Hepatocyte (in vitro differentiated cells): Measurements from ENCODE around the gene EMX1. TPM values are rescaled to one million over a fixed set of nuclear protein-coding genes. Genes with fewer than 3 reads are reported as not detected.
A peak's percentile ranks its signal among the peaks of the same experiment; 100 is the strongest.

Source experiments
- DNase-seq: peaks from one replicate; pipeline ENCODE4 v3.0.0-alpha.2; 2016; ENCODE audit warnings: low spot score
- H2AFZ ChIP-seq: fragments of 200-600 bp; sonication (generic); 2 replicates; pipeline ENCODE4 v1.6.0; 2016; ENCODE audit warnings: antibody characterized with exemption, mild to moderate bottlenecking
- H3K27ac ChIP-seq: fragments of 200-600 bp; sonication (generic); 2 replicates; pipeline ENCODE4 v1.5.1; 2016; ENCODE audit warnings: mild to moderate bottlenecking
- H3K27me3 ChIP-seq: fragments of 200-600 bp; sonication (generic); 2 replicates; pipeline ENCODE4 v1.6.1; 2016
- H3K36me3 ChIP-seq: fragments of 200-600 bp; sonication (generic); replicated peaks from 2 replicates; pipeline ENCODE4 v1.5.1; 2016; ENCODE audit warnings: low read depth; ENCODE audit not compliant: insufficient read depth
- H3K4me1 ChIP-seq: fragments of 200-600 bp; sonication (generic); 2 replicates; pipeline ENCODE4 v1.5.1; 2016; ENCODE audit warnings: mild to moderate bottlenecking, moderate library complexity; ENCODE audit not compliant: insufficient read depth
- H3K4me2 ChIP-seq: fragments of 200-600 bp; sonication (generic); 2 replicates; pipeline ENCODE4 v1.6.0; 2016
- H3K4me3 ChIP-seq: fragments of 200-600 bp; sonication (generic); 2 replicates; pipeline ENCODE4 v1.5.1; 2016; ENCODE audit warnings: mild to moderate bottlenecking
- H3K79me2 ChIP-seq: fragments of 200-600 bp; sonication (generic); 2 replicates; pipeline ENCODE4 v1.6.0; 2017; ENCODE audit warnings: mild to moderate bottlenecking
- H3K9me2 ChIP-seq: fragments of 200-600 bp; sonication (generic); replicated peaks from 2 replicates; pipeline ENCODE4 v1.6.0; 2017; ENCODE audit warnings: mild to moderate bottlenecking; ENCODE audit not compliant: insufficient read depth
- H3K9me3 ChIP-seq: fragments of 200-600 bp; sonication (generic); 2 replicates; pipeline ENCODE4 v1.5.1; 2016; ENCODE audit warnings: low read depth, mild to moderate bottlenecking
- H4K20me1 ChIP-seq: fragments of 200-600 bp; sonication (generic); 2 replicates; pipeline ENCODE4 v1.6.0; 2016; ENCODE audit warnings: mild to moderate bottlenecking; ENCODE audit not compliant: insufficient read depth, poor library complexity, severe bottlenecking
- CTCF ChIP-seq: fragments of 200-600 bp; sonication (generic); IDR thresholded peaks from 2 replicates; pipeline ENCODE4 v1.5.1; 2016; ENCODE audit warnings: antibody characterized with exemption, mild to moderate bottlenecking; ENCODE audit not compliant: poor library complexity
- EZH2 ChIP-seq: fragments of 200-600 bp; sonication (generic); IDR thresholded peaks from 2 replicates; pipeline ENCODE4 v1.6.1; 2016; ENCODE audit warnings: antibody characterized with exemption, mild to moderate bottlenecking, borderline replicate concordance
- EZH2phosphoT487 ChIP-seq: fragments of 200-600 bp; sonication (generic); IDR thresholded peaks from one replicate; pipeline ENCODE4 v1.6.1; 2018; ENCODE audit warnings: antibody characterized with exemption, mild to moderate bottlenecking, low read depth, moderate library complexity; ENCODE audit not compliant: unreplicated experiment, severe bottlenecking
- WGBS: methylation state at CpG from one replicate; pipeline ENCODE4 v1.1.6; 2016; ENCODE audit warnings: low lambda C conversion rate; ENCODE audit errors: missing lambda C conversion rate; 5-methylcytosine and 5-hydroxymethylcytosine counted together
- polyA plus RNA-seq: library from polyadenylated mRNA; unstranded; fragments of >200 nt; fragmentation: Nextera tagmentation; extraction: Ambion mirVana; gene quantifications from 2 replicates; pipeline ENCODE4 v1.2.1, GENCODE V29; 2016
- total RNA-seq: library from RNA; depleted of rRNA; stranded (reverse); fragments of >200 nt; gene quantifications from 2 replicates; pipeline ENCODE4 v1.2.3, GENCODE V29; 2014

EMX1 gene
- total and polyA plus RNA-seq, 2 experiments from 2014 or later: 0.34 to 1.2 TPM

- H3K4me1 ChIP-seq: no peaks in the 10 kb centered on the region
- 88% methylated on average over 8 of the region's 8 CpGs for WGBS
Measured at GRCh38 chr2:72973137-72973535, 55.8 kb downstream of the EMX1 start.

GRCh38 chr2:72973566-72974435 is 56.5 kb downstream of the EMX1 start:
- H3K9me2 ChIP-seq: no peaks in the 10 kb centered on the region
- no peak overlapping the region for H3K4me3 ChIP-seq
- no peaks in the 10 kb centered on the region for H3K27me3 ChIP-seq
- TF ChIP-seq EZH2phosphoT487 (no peak), CTCF (peak; percentile 67)
- no peak overlapping the region for H3K4me2 ChIP-seq
- no peaks in the 10 kb centered on the region for H3K36me3 ChIP-seq
- 56% methylated on average over 12 of the region's 12 CpGs for WGBS
- no peaks in the 10 kb centered on the region for H3K9me3 ChIP-seq
- H2AFZ ChIP-seq: no peak overlapping the region
- peak; percentile 77 for DNase-seq
- no peaks in the 10 kb centered on the region for H3K79me2 ChIP-seq
- H3K27ac ChIP-seq: no peak overlapping the region
- no peaks in the 10 kb centered on the region for H3K4me1 ChIP-seq
- H4K20me1 ChIP-seq: no peaks in the 10 kb centered on the region

More at GRCh38 chr2:72973137-72973535, 55.8 kb downstream of the EMX1 start:
- H3K4me3 ChIP-seq: no peak overlapping the region
- no peaks in the 10 kb centered on the region for H3K27me3 ChIP-seq
- no peak overlapping the region for H2AFZ ChIP-seq
- no peaks in the 10 kb centered on the region for H3K36me3 ChIP-seq
- no peaks in the 10 kb centered on the region for H4K20me1 ChIP-seq
- TF ChIP-seq EZH2phosphoT487: no peak
- no peak for TF ChIP-seq EZH2
- no peak for TF ChIP-seq CTCF
- H3K9me3 ChIP-seq: no peaks in the 10 kb centered on the region
- DNase-seq: no peak
- no peaks in the 10 kb centered on the region for H3K79me2 ChIP-seq
- H3K4me2 ChIP-seq: no peak overlapping the region
- H3K9me2 ChIP-seq: no peaks in the 10 kb centered on the region
- H3K27ac ChIP-seq: no peak overlapping the region

GRCh38 chr2:72974436-72974754 is 57.1 kb downstream of the EMX1 start:
- Histone ChIP-seq H3K9me2 (no peaks in the 10 kb centered on the region), H3K9me3 (no peaks in the 10 kb centered on the region), H3K27ac (no peak overlapping the region), H4K20me1 (no peaks in the 10 kb centered on the region), H3K4me3 (no peak overlapping the region), H3K36me3 (no peaks in the 10 kb centered on the region), H3K27me3 (no peaks in the 10 kb centered on the region), H3K4me1 (no peaks in the 10 kb centered on the region), H3K4me2 (no peak overlapping the region), H3K79me2 (no peaks in the 10 kb centered on the region), H2AFZ (no peak overlapping the region)
- TF ChIP-seq EZH2phosphoT487 (no peak), CTCF (no peak), EZH2 (no peak)
- 81% methylated on average over 2 of the region's 2 CpGs for WGBS
- no peak for DNase-seq
